Caki2 (cell line): ENCODE results near the gene IGFN1. TPM values are rescaled to one million over a fixed set of nuclear protein-coding genes. Genes with fewer than 3 reads are reported as not detected.

ENCODE experiments used
- DNase-seq: peaks from one replicate; pipeline ENCODE4 v3.0.0-alpha.2; 2015; ENCODE audit warnings: low read depth
- in situ Hi-C: cut with HindIII; loops from 2 replicates; pipeline ENCODE4 v1.10.0; 2016; ENCODE audit warnings: low sequenced_read_pairs, low pct_unique_long_range_greater_than_20kb, mixed read lengths
- total RNA-seq: library from RNA; depleted of rRNA; stranded (reverse); fragments of >200 nt; shearing (Covaris generic); gene quantifications from 2 replicates; pipeline ENCODE4 v1.2.3, GENCODE V29; 2014; ENCODE audit warnings: low replicate concordance

IGFN1 gene
- total RNA-seq, 1 experiment from 2014 or later = 65.4 TPM

DNA sequence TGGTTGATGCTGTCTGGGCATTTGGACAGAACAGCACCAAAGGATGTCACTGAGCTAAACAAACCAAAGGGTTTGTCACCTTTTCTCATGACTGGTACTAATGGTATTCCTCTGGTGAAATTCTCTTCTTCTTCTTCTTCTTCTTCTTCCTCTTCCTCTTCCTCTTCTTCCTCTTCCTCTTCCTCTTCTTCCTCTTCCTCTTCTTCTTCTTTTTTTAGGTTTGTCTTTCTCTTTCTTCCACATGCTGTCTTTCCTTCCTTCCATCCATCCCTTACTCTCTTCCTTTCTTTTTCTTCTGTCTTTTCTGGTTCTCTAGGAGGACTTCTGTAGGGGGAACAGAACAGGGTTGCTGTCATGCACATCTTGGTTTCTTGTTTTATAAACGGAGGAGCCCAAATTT is 9.3 kb upstream of the IGFN1 start:
- in situ Hi-C loops = no loop called here

DNA sequence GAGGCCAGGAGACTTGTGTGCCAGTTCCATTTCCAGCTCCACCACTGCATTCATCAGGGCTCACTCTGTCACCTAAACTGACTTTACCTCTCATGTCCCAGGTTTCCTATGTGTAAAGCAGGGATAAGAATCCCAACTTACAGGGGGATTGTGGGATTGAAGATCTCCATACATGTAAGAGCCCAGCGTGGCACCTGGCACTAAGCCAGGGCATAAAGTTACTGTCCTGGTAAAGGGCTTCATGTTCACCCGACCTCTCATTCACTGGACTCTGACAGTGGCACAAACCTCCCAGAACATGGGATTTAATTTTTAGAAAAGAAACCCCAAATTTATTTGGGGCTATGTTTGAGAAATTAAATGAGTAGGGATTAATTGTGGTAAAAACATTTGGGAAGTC is 8.9 kb upstream of the IGFN1 start:
- DNase-seq = no peak
- in situ Hi-C loops = no loop called here

More for the DNA sequence above, 9.3 kb upstream of the IGFN1 start:
- DNase-seq = no peak

GRCh38 chr1:201183209-201183608 is 7.4 kb upstream of the IGFN1 start:
- in situ Hi-C loops = no loop called here
- no peak for DNase-seq

DNA sequence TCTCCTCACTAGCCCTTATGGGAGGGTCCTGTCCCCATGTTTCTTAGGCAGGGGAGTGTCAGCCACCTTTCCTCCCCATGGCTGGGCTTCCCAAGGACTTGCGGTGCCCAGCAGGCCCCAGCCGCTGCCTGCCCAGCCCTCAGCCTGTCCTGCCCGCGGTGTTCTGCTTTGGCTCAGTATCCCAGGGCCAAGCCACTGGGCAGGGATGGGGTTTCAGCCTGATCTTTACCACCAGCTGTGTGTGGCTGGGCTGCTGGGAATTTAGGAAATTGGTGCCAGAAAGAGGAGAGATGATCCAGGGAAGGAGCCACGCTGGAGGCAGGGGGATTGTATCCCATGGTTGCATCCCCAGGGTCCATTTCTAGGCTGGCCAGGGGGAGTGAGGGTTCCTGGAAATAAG is 6.9 kb upstream of the IGFN1 start:
- in situ Hi-C loops = no loop called here
- DNase-seq = no peak

DNA sequence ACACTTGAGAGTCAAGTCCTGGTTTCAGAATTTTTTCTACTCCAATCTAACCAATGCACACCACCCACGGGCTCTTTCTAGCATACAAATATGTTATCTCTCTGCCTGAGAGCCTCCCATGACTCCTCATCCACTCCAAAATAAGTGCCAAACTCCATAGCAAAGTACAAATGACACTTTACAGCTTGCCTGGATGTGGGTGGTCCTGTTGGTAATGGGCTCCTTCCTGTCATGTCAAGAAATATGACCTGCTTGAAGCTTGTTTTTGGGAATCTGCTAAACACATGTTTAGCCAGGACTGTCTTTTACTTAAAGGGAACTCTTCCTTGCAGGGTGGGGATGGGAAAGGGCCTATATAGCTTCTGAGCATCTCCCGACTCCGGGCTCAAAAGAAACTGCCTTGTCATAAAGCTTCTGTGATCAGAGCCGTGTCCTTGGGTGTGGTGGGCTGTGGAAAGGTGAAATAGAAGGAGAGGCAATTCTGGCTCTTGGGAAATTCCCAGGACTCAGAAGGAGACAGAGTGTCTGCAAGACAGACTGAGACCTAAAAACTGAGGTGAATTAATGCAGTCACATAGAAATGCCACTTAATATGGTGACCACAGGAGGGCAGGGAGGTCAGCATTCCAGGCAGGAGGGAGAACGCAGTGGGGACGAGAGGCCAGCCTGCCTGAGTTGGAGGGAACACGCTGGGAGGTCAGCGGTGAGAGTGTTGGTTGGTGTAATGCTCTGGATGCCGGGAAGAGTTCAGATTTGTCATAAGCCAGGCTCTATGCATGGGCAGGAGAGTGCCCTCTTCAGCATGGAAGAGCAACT is 6.1 kb upstream of the IGFN1 start:
- in situ Hi-C loops = no loop called here
- DNase-seq = peak; percentile 99

DNA sequence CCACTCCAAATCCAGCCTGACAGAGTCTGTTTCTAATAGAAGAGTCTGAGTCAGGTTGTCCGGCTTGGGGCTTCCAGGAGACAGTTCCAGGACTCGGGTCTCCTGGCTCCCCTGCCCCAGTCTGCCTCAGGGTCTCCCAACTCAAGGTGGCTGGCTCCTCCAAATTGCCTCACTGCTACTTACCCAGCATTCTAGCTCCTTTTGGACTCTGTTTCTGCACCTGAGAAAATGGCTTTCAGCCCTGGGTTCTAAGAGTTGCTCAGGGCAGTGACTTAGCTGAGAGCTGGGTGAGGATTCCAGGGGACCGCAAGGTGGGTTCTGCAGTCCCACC is 5.5 kb upstream of the IGFN1 start:
- no peak for DNase-seq
- in situ Hi-C loops = no loop called here

DNA sequence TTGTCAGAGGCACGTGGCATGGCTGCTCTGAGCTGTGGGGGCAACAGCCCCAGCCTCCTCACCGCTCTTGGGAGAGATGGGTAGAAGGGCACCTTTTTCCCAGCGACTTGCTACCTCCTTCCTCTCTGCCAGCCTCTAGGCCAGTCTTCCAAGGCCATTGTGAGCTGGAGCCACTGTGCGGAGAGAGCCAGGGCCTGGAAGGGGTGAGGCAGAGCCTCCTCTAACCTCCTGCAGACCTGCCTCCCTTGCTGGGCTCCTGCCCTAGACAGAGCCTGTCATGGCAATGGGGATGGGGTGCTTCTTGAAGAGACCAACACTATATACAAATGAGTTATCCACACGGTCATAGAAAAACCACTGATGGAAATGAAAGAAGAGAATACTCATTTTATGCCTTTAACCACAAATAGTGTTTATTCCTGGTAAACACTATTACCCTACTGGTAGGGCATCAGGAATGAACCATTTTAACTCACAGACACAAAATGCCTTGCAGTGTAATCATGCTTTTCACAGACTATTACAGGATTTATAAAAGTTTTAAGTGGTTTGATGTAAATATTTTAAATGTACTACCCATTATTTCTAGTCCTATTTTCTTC is 5.0 kb upstream of the IGFN1 start:
- in situ Hi-C loops = no loop called here
- DNase-seq = no peak

GRCh38 chr1:201186192-201186591 is 4.4 kb upstream of the IGFN1 start:
- DNase-seq = no peak
- in situ Hi-C loops = no loop called here

DNA sequence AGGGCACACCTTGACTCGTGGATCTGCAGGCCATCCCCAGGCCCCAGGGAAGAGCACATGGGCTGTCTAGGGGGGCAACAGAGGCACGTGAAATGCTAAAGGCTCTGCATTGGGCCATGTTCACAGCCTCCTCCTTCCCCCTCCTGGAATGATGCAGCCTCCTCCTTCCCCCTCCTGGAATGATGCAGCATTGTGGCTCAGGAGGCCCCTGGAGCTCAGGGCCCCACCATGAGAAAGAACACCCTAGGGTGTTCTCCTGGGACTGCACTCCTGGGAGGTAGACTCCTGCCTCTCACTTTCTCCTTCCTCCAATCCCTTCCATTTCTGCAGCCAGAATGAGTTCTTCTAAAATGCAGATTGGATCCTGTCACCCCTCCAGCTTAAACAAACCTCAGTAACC is 1.5 kb upstream of the IGFN1 start:
- DNase-seq = no peak
- in situ Hi-C loops = no loop called here

- no peak for DNase-seq
- in situ Hi-C loops = no loop called here
Observed at GRCh38 chr1:201190005-201190404, 619 bp upstream of the IGFN1 start.

GRCh38 chr1:201191653-201192260 is 1.1 kb downstream of the IGFN1 start:
- DNase-seq = peak; percentile 97
- in situ Hi-C loops = no loop called here

DNA sequence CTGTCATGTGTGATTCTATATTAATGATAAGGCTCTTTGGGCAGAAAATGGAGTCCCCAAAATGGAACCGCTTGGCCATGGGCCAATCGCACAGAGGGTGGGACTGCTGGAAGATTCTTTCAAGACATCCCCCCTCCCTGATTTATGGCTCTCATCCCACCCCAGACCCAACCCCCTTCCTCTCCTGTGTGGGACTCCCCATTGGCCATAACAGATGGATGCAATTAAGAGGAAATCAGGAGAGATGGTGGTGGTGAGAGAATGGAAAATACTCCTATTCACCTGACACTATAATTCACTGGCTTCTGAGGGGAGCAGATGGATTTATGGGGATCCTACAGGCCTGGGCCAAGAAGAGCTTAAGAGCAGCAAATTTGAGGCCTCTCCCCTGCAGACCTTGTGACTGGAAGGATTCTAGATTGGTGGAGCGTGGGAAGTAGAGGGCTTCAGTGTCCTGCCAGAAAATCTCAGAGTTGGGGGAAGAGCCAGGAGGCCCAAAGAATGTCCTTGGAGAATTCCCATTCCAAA is 1.7 kb downstream of the IGFN1 start:
- in situ Hi-C loops = no loop called here
- DNase-seq = no peak

DNA sequence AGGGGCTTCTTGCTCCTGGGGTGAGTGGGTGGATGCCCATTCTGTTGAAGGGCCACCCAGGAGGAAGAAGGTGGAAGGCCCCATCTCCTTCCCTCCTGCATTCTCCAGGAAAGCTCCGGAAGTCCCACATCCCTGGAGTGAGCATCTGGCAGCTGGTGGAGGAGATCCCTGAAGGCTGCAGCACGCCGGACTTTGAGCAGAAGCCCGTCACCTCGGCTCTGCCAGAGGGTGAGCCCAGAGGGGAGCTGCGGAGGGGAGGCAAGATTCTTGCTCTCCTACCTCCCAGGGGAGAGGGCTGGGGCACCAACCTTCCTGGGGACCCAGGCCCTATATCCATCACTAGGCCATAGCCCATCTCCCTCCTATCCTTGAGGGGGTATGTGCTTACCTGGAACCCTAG is 3.4 kb downstream of the IGFN1 start:
- DNase-seq = no peak
- in situ Hi-C loops = no loop called here

DNA sequence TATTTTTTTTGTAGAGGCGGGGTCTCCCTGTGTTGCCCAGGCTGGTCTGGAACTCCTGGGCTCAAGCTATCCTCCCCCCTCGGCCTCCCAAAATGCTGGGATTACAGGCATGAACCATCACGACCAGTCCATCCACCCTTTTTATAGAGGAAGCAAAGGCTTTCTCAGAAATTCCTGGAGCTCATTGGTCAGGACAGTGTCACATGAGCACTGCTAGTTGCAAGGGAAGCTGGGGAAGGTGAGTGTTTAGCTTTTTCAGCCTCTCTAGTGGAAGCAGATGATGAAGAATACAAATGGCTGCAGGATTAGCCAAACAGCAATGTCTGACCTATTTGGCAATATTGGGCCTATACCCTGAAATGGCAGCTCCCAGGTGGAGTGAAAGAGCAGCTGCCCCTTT is 8.0 kb downstream of the IGFN1 start:
- in situ Hi-C loops = no loop called here
- DNase-seq = no peak

GRCh38 chr1:201205036-201205435 is 14.4 kb downstream of the IGFN1 start:
- DNase-seq = no peak
- in situ Hi-C loops = no loop called here

GRCh38 chr1:201206176-201206575 is 15.6 kb downstream of the IGFN1 start:
- in situ Hi-C loops = no loop called here
- no peak for DNase-seq

DNA sequence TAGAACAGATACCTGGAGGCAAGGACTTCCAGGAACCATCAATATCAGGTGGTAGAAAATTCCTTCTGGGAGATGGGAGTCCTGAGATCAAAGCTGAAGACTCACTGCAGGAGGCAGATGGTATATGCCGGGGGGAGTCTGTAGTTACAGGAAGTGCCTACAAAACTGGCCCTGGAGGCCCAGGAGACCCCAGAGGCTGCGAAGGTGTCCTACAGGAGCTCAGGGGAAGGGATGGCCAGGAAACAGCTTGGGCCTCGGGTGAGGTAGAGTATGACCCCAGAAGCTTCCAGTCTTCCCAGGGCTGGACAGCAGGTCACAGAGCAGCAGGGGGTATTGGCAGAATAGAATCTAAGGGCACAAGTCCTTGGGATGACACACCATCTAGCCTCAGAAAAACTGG is 16.4 kb downstream of the IGFN1 start:
- in situ Hi-C loops = no loop called here
- DNase-seq = no peak

DNA sequence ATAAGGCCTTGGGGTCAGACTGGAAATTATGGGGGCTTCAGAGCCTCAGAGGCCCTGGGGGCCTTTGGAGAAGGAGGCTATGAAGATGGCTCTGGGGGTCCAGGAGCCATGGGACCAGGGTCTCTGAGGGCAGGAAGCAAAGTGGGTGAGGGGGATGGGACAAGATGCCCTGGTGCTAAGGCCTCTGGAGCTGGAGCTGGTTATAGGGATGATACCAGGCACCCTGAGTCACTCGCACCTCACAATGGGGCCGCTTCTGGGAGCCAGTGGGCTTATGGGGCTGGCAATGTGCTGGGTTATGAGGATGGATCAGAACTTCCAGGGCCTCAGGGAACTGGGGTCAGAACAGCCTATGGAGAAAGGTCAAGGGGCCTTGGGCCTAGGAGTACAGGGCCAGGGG is 17.6 kb downstream of the IGFN1 start:
- in situ Hi-C loops = no loop called here
- DNase-seq = no peak

- no peak for DNase-seq
- in situ Hi-C loops = no loop called here
Observed at GRCh38 chr1:201212056-201212455, 21.4 kb downstream of the IGFN1 start.
